HG03432 (cell line): Measurements from ENCODE around the gene DNAH1.
"Not testable (repeated sequence)": the region's sequence is repeated elsewhere in the genome, so short reads cannot be mapped to it uniquely, and the experiment has no call there.

Source experiments
- ATAC-seq: cut with Tn5 transposase; IDR thresholded peaks from one replicate; pipeline ENCODE4 v1.9.1; 2021; ENCODE audit warnings: mild to moderate bottlenecking, moderate library complexity; ENCODE audit not compliant: unreplicated experiment

DNAH1 gene

GRCh38 chr3:52315977-52316764 is at the start of gene DNAH1:
Gene DNAH1, plus strand, starts transcription at chr3:52316319. Its CDS starts 6,124 bp downstream, at chr3:52322443.
- no peak for ATAC-seq

GRCh38 chr3:52268036-52268435 is 48.1 kb upstream of the DNAH1 start:
- ATAC-seq = no peak

- ATAC-seq = no peak
Observed at GRCh38 chr3:52269776-52270175, 46.3 kb upstream of the DNAH1 start.

GRCh38 chr3:52270252-52270754 is 45.8 kb upstream of the DNAH1 start:
- no peak for ATAC-seq

- not testable (repeated sequence) for ATAC-seq
Observed at GRCh38 chr3:52272172-52272571, 43.9 kb upstream of the DNAH1 start.

GRCh38 chr3:52272831-52273230 is 43.3 kb upstream of the DNAH1 start:
- ATAC-seq = no peak

GRCh38 chr3:52274781-52275180 is 41.3 kb upstream of the DNAH1 start:
- ATAC-seq = not testable (repeated sequence)

- no peak for ATAC-seq
Observed at GRCh38 chr3:52277071-52277964, 38.8 kb upstream of the DNAH1 start.

GRCh38 chr3:52277972-52278509 is 38.1 kb upstream of the DNAH1 start:
- peak; percentile 69 for ATAC-seq

- peak; percentile 91 for ATAC-seq
Observed at GRCh38 chr3:52278510-52279069, 37.5 kb upstream of the DNAH1 start, which contains the start of gene WDR82. Gene WDR82, minus strand, starts transcription at chr3:52278649. Its CDS starts 288 bp downstream, at chr3:52278361.

- ATAC-seq = no peak
Observed at GRCh38 chr3:52279596-52279995, 36.5 kb upstream of the DNAH1 start.

- no peak for ATAC-seq
Observed at GRCh38 chr3:52280050-52280461, 36.1 kb upstream of the DNAH1 start.

GRCh38 chr3:52281981-52282801 is 33.9 kb upstream of the DNAH1 start:
- no peak for ATAC-seq

- ATAC-seq = no peak
Observed at GRCh38 chr3:52283306-52283705, 32.8 kb upstream of the DNAH1 start.

GRCh38 chr3:52284051-52284450 is 32.1 kb upstream of the DNAH1 start:
- ATAC-seq = not testable (repeated sequence)

GRCh38 chr3:52286777-52287110 is 29.4 kb upstream of the DNAH1 start:
- ATAC-seq = no peak

- no peak for ATAC-seq
Observed at GRCh38 chr3:52288674-52289073, 27.4 kb upstream of the DNAH1 start.

GRCh38 chr3:52289338-52289746 is 26.8 kb upstream of the DNAH1 start:
- ATAC-seq = no peak

GRCh38 chr3:52289747-52290595 is 26.1 kb upstream of the DNAH1 start:
- no peak for ATAC-seq
